Neural cell (in vitro differentiated cells): ENCODE results near the gene SPEM1. TPM values are rescaled to one million over a fixed set of nuclear protein-coding genes. Genes with fewer than 3 reads are reported as not detected.

Experiments used
- H2AFZ ChIP-seq: fragments of 200-600, 300-800 bp; sonication (generic), shearing (Covaris generic); 2 replicates; pipeline ENCODE4 v1.6.0; 2014; ENCODE audit warnings: low read depth, mild to moderate bottlenecking, antibody characterized with exemption, low read length, moderate library complexity
- H3F3A ChIP-seq: fragments of 200-600 bp; shearing (Covaris generic); 2 replicates; pipeline ENCODE4 v1.6.1; 2016; ENCODE audit warnings: mild to moderate bottlenecking, moderate library complexity, mixed read lengths, antibody characterized with exemption, low read length; ENCODE audit not compliant: insufficient read depth, poor library complexity, severe bottlenecking
- H3K27ac ChIP-seq: fragments of 200-600, 300-800 bp; sonication (generic), shearing (Covaris generic); 2 replicates; pipeline ENCODE4 v1.5.1; 2014; ENCODE audit warnings: mild to moderate bottlenecking, low read length, moderate library complexity
- H3K27me3 ChIP-seq: fragments of 300-800, 200-600 bp; sonication (generic), shearing (Covaris generic); 2 replicates; pipeline ENCODE4 v1.6.0; 2014; ENCODE audit warnings: mild to moderate bottlenecking, low read depth, low read length, moderate library complexity; ENCODE audit not compliant: insufficient read depth
- H3K36me3 ChIP-seq: fragments of 300-800, 200-600 bp; sonication (generic), shearing (Covaris generic); 2 replicates; pipeline ENCODE4 v1.5.1; 2014; ENCODE audit warnings: mild to moderate bottlenecking, antibody characterized with exemption, low read length, moderate library complexity; ENCODE audit not compliant: insufficient read depth
- H3K4me2 ChIP-seq: fragments of 300-800, 200-600 bp; sonication (generic), shearing (Covaris generic); 2 replicates; pipeline ENCODE4 v1.6.0; 2014; ENCODE audit warnings: mild to moderate bottlenecking, low read length
- H3K4me3 ChIP-seq: fragments of 300-800, 200-600 bp; sonication (generic), shearing (Covaris generic); 2 replicates; pipeline ENCODE4 v1.5.1; 2014; ENCODE audit warnings: mild to moderate bottlenecking, low read length, moderate library complexity
- H3K79me2 ChIP-seq: fragments of 200-600 bp; shearing (Covaris generic); replicated peaks from 2 replicates; pipeline ENCODE4 v1.6.0; 2014; ENCODE audit warnings: mild to moderate bottlenecking, low read length, moderate library complexity; ENCODE audit not compliant: insufficient read depth
- H3K9ac ChIP-seq: fragments of 300-800, 200-600 bp; sonication (generic), shearing (Covaris generic); 2 replicates; pipeline ENCODE4 v1.6.1; 2016; ENCODE audit warnings: mild to moderate bottlenecking, low read length, mixed read lengths
- H3K9me2 ChIP-seq: fragments of 200-600 bp; shearing (Covaris generic); 2 replicates; pipeline ENCODE4 v1.6.1; 2016; ENCODE audit warnings: mild to moderate bottlenecking, low read length, mixed read lengths; ENCODE audit not compliant: insufficient read depth
- H3K9me3 ChIP-seq: fragments of 200-600, 300-800 bp; sonication (generic), shearing (Covaris generic); 2 replicates; pipeline ENCODE4 v1.6.1; 2016; ENCODE audit warnings: mild to moderate bottlenecking, mixed run types, low read length, moderate library complexity, mixed read lengths
- H4K20me1 ChIP-seq: fragments of 200-600 bp; shearing (Covaris generic); 2 replicates; pipeline ENCODE4 v1.6.1; 2016; ENCODE audit warnings: mild to moderate bottlenecking, mixed run types; ENCODE audit not compliant: insufficient read depth
- EP300 ChIP-seq: fragments of 450-650 bp; conservative IDR thresholded peaks from 2 replicates; pipeline ENCODE4 v1.6.1; 2014; ENCODE audit warnings: antibody characterized with exemption, mild to moderate bottlenecking, moderate library complexity; ENCODE audit not compliant: poor library complexity, severe bottlenecking
- EZH2 ChIP-seq: fragments of 200-600, 300-800 bp; shearing (Covaris generic), sonication (generic); IDR thresholded peaks from 2 replicates; pipeline ENCODE4 v1.6.1; 2014; ENCODE audit warnings: antibody characterized with exemption, low read length, borderline replicate concordance, mild to moderate bottlenecking; ENCODE audit not compliant: insufficient read depth, poor library complexity, severe bottlenecking
- MXI1 ChIP-seq: fragments of 450-650 bp; conservative IDR thresholded peaks from 2 replicates; pipeline ENCODE4 v1.6.1; 2014; ENCODE audit warnings: antibody characterized with exemption, mild to moderate bottlenecking; ENCODE audit not compliant: poor library complexity, severe bottlenecking
- POLR2AphosphoS5 ChIP-seq: IDR thresholded peaks from 2 replicates; pipeline ENCODE4 v1.6.1; 2012
- RAD21 ChIP-seq: fragments of 450-650 bp; conservative IDR thresholded peaks from 2 replicates; pipeline ENCODE4 v1.6.1; 2014; ENCODE audit warnings: antibody characterized with exemption, mild to moderate bottlenecking, moderate library complexity
- SMC3 ChIP-seq: fragments of 450-650 bp; conservative IDR thresholded peaks from 2 replicates; pipeline ENCODE4 v1.6.1; 2014; ENCODE audit warnings: antibody characterized with exemption, mild to moderate bottlenecking, moderate library complexity; ENCODE audit not compliant: poor library complexity
- TAF1 ChIP-seq: IDR thresholded peaks from 2 replicates; pipeline ENCODE4 v1.6.1; 2012; ENCODE audit warnings: low read depth
- polyA plus RNA-seq: library from polyadenylated mRNA; depleted of rRNA; stranded (reverse); fragments of >200 nt; gene quantifications from 2 replicates; pipeline ENCODE4 v1.2.3, GENCODE V29; 2014
- TF ChIP-seq, protein P1 (sequence below): fragments of 450-650 bp; IDR thresholded peaks from 2 replicates; pipeline ENCODE4 v1.5.1; 2014; ENCODE audit warnings: antibody characterized with exemption, mild to moderate bottlenecking, moderate library complexity; ENCODE audit not compliant: poor library complexity, severe bottlenecking
- TF ChIP-seq, protein P2 (sequence below): IDR thresholded peaks from 2 replicates; pipeline ENCODE4 v1.6.1; 2012; ENCODE audit warnings: borderline replicate concordance

Gene SPEM1
- polyA plus RNA-seq, 1 donor from 2014 or later, result not detected

DNA sequence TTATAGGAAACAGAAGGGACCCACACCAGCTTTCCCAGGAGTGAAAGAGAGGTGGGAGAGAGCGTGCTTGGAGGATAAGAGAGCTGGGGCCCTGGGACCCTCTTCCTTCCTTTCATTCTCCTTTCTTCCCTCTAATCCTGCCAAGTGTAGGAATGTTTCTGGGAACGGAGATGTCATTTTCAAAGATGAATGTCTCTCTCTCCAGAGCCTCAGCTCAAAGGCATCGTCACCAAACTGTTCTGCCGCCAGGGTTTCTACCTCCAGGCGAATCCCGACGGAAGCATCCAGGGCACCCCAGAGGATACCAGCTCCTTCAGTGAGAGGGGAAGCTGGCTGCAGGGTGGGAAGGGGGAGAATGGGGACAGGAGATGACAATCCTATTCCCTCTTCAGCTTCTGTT lies 21.1 kb downstream of the SPEM1 start:
- no peaks in the 10 kb centered on the region for H3K36me3 ChIP-seq
- H3K9me3 ChIP-seq, result no peaks in the 10 kb centered on the region
- H3K27ac ChIP-seq, result peak overlapping the region; percentile 99
- H3F3A ChIP-seq, result peaks cover 4% of the 10 kb centered on the region
- peaks cover 40% of the 10 kb centered on the region for H3K27me3 ChIP-seq
- H4K20me1 ChIP-seq, result no peaks in the 10 kb centered on the region
- H3K4me2 ChIP-seq, result peak overlapping the region; percentile 79
- no peaks in the 10 kb centered on the region for H3K79me2 ChIP-seq
- no peak overlapping the region for H2AFZ ChIP-seq
- TF ChIP-seq POLR2AphosphoS5, result no peak
- peak; percentile 9 for TF ChIP-seq TAF1
- no peak for TF ChIP-seq EP300
- TF ChIP-seq MXI1, result no peak
- TF ChIP-seq RAD21, result no peak
- TF ChIP-seq, protein P1, sequence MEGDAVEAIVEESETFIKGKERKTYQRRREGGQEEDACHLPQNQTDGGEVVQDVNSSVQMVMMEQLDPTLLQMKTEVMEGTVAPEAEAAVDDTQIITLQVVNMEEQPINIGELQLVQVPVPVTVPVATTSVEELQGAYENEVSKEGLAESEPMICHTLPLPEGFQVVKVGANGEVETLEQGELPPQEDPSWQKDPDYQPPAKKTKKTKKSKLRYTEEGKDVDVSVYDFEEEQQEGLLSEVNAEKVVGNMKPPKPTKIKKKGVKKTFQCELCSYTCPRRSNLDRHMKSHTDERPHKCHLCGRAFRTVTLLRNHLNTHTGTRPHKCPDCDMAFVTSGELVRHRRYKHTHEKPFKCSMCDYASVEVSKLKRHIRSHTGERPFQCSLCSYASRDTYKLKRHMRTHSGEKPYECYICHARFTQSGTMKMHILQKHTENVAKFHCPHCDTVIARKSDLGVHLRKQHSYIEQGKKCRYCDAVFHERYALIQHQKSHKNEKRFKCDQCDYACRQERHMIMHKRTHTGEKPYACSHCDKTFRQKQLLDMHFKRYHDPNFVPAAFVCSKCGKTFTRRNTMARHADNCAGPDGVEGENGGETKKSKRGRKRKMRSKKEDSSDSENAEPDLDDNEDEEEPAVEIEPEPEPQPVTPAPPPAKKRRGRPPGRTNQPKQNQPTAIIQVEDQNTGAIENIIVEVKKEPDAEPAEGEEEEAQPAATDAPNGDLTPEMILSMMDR, result no peak
- TF ChIP-seq SMC3, result peak; percentile 31
- no peak for TF ChIP-seq EZH2
- TF ChIP-seq, protein P2, sequence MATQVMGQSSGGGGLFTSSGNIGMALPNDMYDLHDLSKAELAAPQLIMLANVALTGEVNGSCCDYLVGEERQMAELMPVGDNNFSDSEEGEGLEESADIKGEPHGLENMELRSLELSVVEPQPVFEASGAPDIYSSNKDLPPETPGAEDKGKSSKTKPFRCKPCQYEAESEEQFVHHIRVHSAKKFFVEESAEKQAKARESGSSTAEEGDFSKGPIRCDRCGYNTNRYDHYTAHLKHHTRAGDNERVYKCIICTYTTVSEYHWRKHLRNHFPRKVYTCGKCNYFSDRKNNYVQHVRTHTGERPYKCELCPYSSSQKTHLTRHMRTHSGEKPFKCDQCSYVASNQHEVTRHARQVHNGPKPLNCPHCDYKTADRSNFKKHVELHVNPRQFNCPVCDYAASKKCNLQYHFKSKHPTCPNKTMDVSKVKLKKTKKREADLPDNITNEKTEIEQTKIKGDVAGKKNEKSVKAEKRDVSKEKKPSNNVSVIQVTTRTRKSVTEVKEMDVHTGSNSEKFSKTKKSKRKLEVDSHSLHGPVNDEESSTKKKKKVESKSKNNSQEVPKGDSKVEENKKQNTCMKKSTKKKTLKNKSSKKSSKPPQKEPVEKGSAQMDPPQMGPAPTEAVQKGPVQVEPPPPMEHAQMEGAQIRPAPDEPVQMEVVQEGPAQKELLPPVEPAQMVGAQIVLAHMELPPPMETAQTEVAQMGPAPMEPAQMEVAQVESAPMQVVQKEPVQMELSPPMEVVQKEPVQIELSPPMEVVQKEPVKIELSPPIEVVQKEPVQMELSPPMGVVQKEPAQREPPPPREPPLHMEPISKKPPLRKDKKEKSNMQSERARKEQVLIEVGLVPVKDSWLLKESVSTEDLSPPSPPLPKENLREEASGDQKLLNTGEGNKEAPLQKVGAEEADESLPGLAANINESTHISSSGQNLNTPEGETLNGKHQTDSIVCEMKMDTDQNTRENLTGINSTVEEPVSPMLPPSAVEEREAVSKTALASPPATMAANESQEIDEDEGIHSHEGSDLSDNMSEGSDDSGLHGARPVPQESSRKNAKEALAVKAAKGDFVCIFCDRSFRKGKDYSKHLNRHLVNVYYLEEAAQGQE, result peak; percentile 99
- H3K9me2 ChIP-seq, result no peaks in the 10 kb centered on the region
- peak overlapping the region; percentile 97 for H3K9ac ChIP-seq
- H3K4me3 ChIP-seq, result peak overlapping the region; percentile 85

DNA sequence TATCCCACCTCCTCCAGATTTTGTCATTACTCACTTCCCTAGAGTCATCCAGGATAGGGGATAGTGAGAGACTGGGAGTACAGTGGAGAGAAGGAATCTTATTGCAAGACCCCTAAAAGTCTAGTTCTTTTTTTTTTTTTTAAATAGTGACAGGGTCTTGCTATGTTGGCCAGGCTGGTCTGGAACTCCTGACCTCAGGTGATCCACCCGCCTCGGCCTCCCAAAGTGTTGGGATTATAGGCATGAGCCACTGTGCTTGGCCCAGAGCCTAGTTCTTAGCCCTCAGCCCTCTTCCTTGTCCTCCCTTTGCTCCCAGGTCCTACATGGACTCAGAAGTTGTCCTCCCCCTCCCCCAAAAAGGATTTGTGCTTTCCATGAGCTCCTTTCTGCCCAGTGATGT lies 22.0 kb downstream of the SPEM1 start:
- H4K20me1 ChIP-seq, result no peaks in the 10 kb centered on the region
- H3K27me3 ChIP-seq, result peaks cover 38% of the 10 kb centered on the region
- H3K9me2 ChIP-seq, result no peaks in the 10 kb centered on the region
- H3K27ac ChIP-seq, result peak overlapping the region; percentile 99
- peak overlapping the region; percentile 97 for H3K9ac ChIP-seq
- H3K9me3 ChIP-seq, result no peaks in the 10 kb centered on the region
- H3K4me2 ChIP-seq, result peak overlapping the region; percentile 79
- no peaks in the 10 kb centered on the region for H3K79me2 ChIP-seq
- TF ChIP-seq SMC3, result no peak
- TF ChIP-seq TAF1, result no peak
- no peak for TF ChIP-seq RAD21
- TF ChIP-seq, protein P2, result no peak
- no peak for TF ChIP-seq MXI1
- no peak for TF ChIP-seq EZH2
- TF ChIP-seq EP300, result no peak
- TF ChIP-seq POLR2AphosphoS5, result no peak
- H3K36me3 ChIP-seq, result no peaks in the 10 kb centered on the region
- H3F3A ChIP-seq, result peaks cover 4% of the 10 kb centered on the region
- peak overlapping the region; percentile 85 for H3K4me3 ChIP-seq
- no peak overlapping the region for H2AFZ ChIP-seq
